Epidermal melanocyte (primary cell): Measurements from ENCODE around the gene CCDC148.

Source experiments
- DNase-seq: peaks from one replicate; pipeline ENCODE4 v3.0.0; 2011; ENCODE audit warnings: low spot score; ENCODE audit not compliant: insufficient read length

The CCDC148 gene

GRCh38 chr2:158432117-158432516 is 24.4 kb downstream of the CCDC148 start:
- DNase-seq = no peak

- DNase-seq = no peak
These were observed 42.0 kb downstream of the CCDC148 start for GRCh38 chr2:158414538-158414937.

GRCh38 chr2:158413581-158413980 is 43.0 kb downstream of the CCDC148 start:
- no peak for DNase-seq

- no peak for DNase-seq
These were observed 44.3 kb downstream of the CCDC148 start for GRCh38 chr2:158412206-158412605.

GRCh38 chr2:158411748-158412147 is 44.8 kb downstream of the CCDC148 start:
- no peak for DNase-seq

GRCh38 chr2:158410132-158410531 is 46.4 kb downstream of the CCDC148 start:
- DNase-seq = no peak

- no peak for DNase-seq
These were observed 49.5 kb downstream of the CCDC148 start for GRCh38 chr2:158407031-158407430.

- no peak for DNase-seq
These were observed 51.2 kb downstream of the CCDC148 start for GRCh38 chr2:158405341-158405740.

- no peak for DNase-seq
These were observed 53.3 kb downstream of the CCDC148 start for GRCh38 chr2:158403237-158403636.

GRCh38 chr2:158402665-158403064 is 53.9 kb downstream of the CCDC148 start:
- DNase-seq = no peak

- DNase-seq = no peak
These were observed 61.4 kb downstream of the CCDC148 start for GRCh38 chr2:158395166-158395565.

- DNase-seq = no peak
These were observed 62.1 kb downstream of the CCDC148 start for GRCh38 chr2:158394453-158394852.

GRCh38 chr2:158393886-158394285 is 62.7 kb downstream of the CCDC148 start:
- no peak for DNase-seq

GRCh38 chr2:158392687-158393086 is 63.9 kb downstream of the CCDC148 start:
- DNase-seq = no peak

GRCh38 chr2:158391876-158392275 is 64.7 kb downstream of the CCDC148 start:
- no peak for DNase-seq

- no peak for DNase-seq
These were observed 65.2 kb downstream of the CCDC148 start for GRCh38 chr2:158391361-158391760.

- no peak for DNase-seq
These were observed 68.4 kb downstream of the CCDC148 start for GRCh38 chr2:158388159-158388558.

GRCh38 chr2:158385646-158386045 is 70.9 kb downstream of the CCDC148 start:
- no peak for DNase-seq

- no peak for DNase-seq
These were observed 74.6 kb downstream of the CCDC148 start for GRCh38 chr2:158381978-158382377.

- no peak for DNase-seq
These were observed 75.3 kb downstream of the CCDC148 start for GRCh38 chr2:158381205-158381604.

- DNase-seq = no peak
These were observed 75.8 kb downstream of the CCDC148 start for GRCh38 chr2:158380746-158381145.

- DNase-seq = no peak
These were observed 77.6 kb downstream of the CCDC148 start for GRCh38 chr2:158378926-158379325.

- no peak for DNase-seq
These were observed 90.2 kb downstream of the CCDC148 start for GRCh38 chr2:158366342-158366741.

- no peak for DNase-seq
These were observed 96.7 kb downstream of the CCDC148 start for GRCh38 chr2:158359846-158360245.
